Left ventricle myocardium inferior (tissue), 1 donor: ENCODE results near the gene ITM2B. TPM values are rescaled to one million over a fixed set of nuclear protein-coding genes. Genes with fewer than 3 reads are reported as not detected.

ENCODE experiments used
- DNase-seq: peaks from one replicate; pipeline ENCODE4 v3.0.0-alpha.2; 2020
- H3K27ac ChIP-seq: fragments of 200-600 bp; replicated peaks from 2 replicates; pipeline ENCODE4 v1.8.0; 2021
- H3K27me3 ChIP-seq: fragments of 200-600 bp; 2 replicates; pipeline ENCODE4 v1.8.0; 2021; ENCODE audit warnings: low read depth
- H3K36me3 ChIP-seq: fragments of 200-600 bp; 2 replicates; pipeline ENCODE4 v1.8.0; 2021
- H3K4me1 ChIP-seq: fragments of 200-600 bp; 2 replicates; pipeline ENCODE4 v1.8.0; 2021
- H3K4me3 ChIP-seq: fragments of 200-600 bp; 2 replicates; pipeline ENCODE4 v1.8.0; 2021; ENCODE audit warnings: mild to moderate bottlenecking, moderate library complexity
- H3K9me3 ChIP-seq: fragments of 200-600 bp; replicated peaks from 2 replicates; pipeline ENCODE4 v1.8.0; 2021
- intact Hi-C: fragments of 100-400 bp; cut with micrococcal nuclease; formaldehyde crosslinking; loops from one replicate; pipeline ENCODE4 v1.11.0; 2022
- total RNA-seq: library from RNA; stranded (reverse); fragmentation: NEBNext Ultra II Directional; extraction: Animal tissue kit (Norgen Biotek cat#: 25700); gene quantifications from one replicate; pipeline ENCODE4 v1.2.1, GENCODE V29; 2021
- TF ChIP-seq, protein P1 (sequence below): fragments of 200-600 bp; IDR thresholded peaks from 2 replicates; pipeline ENCODE4 v1.8.0; 2021; ENCODE audit warnings: antibody characterized with exemption, mild to moderate bottlenecking, borderline replicate concordance
- donor health status: DM: no; HTN: yes; CAD: no; lungs with severe emphysema.

Gene ITM2B
- total RNA-seq, 1 donor from 2014 or later, result 533 TPM

GRCh38 chr13:48303359-48304142, 70.5 kb downstream of the ITM2B start, which contains the start of gene RB1:
Gene RB1 (plus strand): TSS chr13:48303751. CDS start chr13:48303913, 162 bp downstream.
- Histone ChIP-seq H3K36me3 (peaks cover 14% of the 10 kb centered on the region), H3K9me3 (no peaks in the 10 kb centered on the region), H3K27ac (peak within 1 kb of the TSS; percentile 100), H3K27me3 (no peaks in the 10 kb centered on the region), H3K4me3 (peak within 1 kb of the TSS; percentile 96), H3K4me1 (peaks cover 49% of the 10 kb centered on the region)
- intact Hi-C loops, result loop anchor here (10.0 kb wide), 1 partner anchor 69 kb away; the partner anchor contains the start of gene ITM2B
- DNase-seq, result peak; percentile 94
- TF ChIP-seq, protein P1, sequence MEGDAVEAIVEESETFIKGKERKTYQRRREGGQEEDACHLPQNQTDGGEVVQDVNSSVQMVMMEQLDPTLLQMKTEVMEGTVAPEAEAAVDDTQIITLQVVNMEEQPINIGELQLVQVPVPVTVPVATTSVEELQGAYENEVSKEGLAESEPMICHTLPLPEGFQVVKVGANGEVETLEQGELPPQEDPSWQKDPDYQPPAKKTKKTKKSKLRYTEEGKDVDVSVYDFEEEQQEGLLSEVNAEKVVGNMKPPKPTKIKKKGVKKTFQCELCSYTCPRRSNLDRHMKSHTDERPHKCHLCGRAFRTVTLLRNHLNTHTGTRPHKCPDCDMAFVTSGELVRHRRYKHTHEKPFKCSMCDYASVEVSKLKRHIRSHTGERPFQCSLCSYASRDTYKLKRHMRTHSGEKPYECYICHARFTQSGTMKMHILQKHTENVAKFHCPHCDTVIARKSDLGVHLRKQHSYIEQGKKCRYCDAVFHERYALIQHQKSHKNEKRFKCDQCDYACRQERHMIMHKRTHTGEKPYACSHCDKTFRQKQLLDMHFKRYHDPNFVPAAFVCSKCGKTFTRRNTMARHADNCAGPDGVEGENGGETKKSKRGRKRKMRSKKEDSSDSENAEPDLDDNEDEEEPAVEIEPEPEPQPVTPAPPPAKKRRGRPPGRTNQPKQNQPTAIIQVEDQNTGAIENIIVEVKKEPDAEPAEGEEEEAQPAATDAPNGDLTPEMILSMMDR, result no peak

GRCh38 chr13:48304143-48304876, 71.3 kb downstream of the ITM2B start:
- peak overlapping the region; percentile 100 for H3K27ac ChIP-seq
- H3K4me3 ChIP-seq, result peak overlapping the region; percentile 96
- H3K36me3 ChIP-seq, result peaks cover 16% of the 10 kb centered on the region
- no peaks in the 10 kb centered on the region for H3K27me3 ChIP-seq
- no peaks in the 10 kb centered on the region for H3K9me3 ChIP-seq
- TF ChIP-seq, protein P1, result no peak
- intact Hi-C loops, result loop anchor here (10.0 kb wide), 1 partner anchor 70 kb away; the partner anchor contains the start of gene ITM2B
- peak; percentile 36 for DNase-seq
- H3K4me1 ChIP-seq, result peaks cover 52% of the 10 kb centered on the region

DNA sequence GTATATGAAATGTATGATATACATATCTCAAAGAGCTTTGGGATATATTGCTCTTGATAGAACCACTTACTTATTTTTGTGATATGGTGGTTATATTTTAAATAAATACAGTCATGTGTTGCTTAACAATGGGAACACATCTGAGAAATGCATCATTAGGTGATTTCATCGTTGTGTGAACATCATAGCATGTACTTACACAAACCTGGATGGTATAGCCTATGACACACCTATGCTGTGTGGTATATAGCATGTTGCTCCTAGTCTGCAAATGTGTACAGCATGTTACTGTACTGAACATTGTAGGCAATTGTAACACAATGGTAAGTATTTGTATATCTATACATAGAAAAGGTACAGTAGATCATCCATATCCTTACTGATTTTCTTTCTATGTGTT, 78.2 kb downstream of the ITM2B start:
- peaks cover 63% of the 10 kb centered on the region for H3K4me1 ChIP-seq
- no peak overlapping the region for H3K4me3 ChIP-seq
- H3K36me3 ChIP-seq, result peaks cover 16% of the 10 kb centered on the region
- H3K27me3 ChIP-seq, result no peaks in the 10 kb centered on the region
- DNase-seq, result no peak
- intact Hi-C loops, result no loop called here
- H3K27ac ChIP-seq, result no peak overlapping the region
- no peaks in the 10 kb centered on the region for H3K9me3 ChIP-seq
- TF ChIP-seq, protein P1, result no peak

DNA sequence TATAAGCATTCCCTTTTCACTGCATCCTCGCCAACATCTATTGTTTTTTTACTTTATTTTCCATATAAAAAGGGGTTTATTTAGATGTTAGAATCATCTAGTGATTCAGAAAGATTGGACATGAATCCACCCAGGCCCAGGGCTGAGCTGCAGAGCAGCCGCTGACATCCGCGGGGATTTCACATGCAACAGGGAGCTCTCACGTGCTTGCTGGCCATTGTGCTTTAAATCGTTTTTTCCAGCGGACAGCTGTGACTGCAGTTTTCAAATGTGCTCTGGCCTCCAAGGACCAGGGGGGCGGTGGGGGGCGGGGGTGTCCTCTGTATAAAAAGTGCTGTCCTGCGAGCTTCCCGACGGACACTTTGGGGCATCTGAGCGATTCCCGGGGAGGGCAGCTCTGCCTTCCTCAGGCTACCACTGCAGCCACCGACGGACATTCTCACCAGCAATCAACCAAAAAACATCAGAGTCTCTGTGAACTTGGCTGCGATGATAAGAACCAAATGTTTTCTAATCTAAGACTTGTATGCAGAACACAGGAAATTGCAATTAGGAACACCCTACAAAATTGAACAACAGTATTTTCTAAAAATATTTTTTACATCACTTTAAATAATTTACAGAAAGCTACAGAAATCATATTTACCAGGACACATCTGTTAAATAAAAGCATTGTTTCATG, 83.1 kb downstream of the ITM2B start:
- TF ChIP-seq, protein P1, result no peak
- no peaks in the 10 kb centered on the region for H3K27me3 ChIP-seq
- H3K4me1 ChIP-seq, result peaks cover 42% of the 10 kb centered on the region
- DNase-seq, result peak; percentile 15
- H3K9me3 ChIP-seq, result peaks cover 3% of the 10 kb centered on the region
- peak overlapping the region; percentile 69 for H3K27ac ChIP-seq
- peaks cover 32% of the 10 kb centered on the region for H3K36me3 ChIP-seq
- intact Hi-C loops, result no loop called here
- peak overlapping the region; percentile 25 for H3K4me3 ChIP-seq

GRCh38 chr13:48316826-48317510, 84.0 kb downstream of the ITM2B start:
- Histone ChIP-seq H3K9me3 (peaks cover 11% of the 10 kb centered on the region), H3K36me3 (peaks cover 32% of the 10 kb centered on the region), H3K4me3 (peak overlapping the region; percentile 48), H3K27ac (peak overlapping the region; percentile 63), H3K4me1 (peaks cover 39% of the 10 kb centered on the region), H3K27me3 (no peaks in the 10 kb centered on the region)
- DNase-seq, result no peak
- intact Hi-C loops, result no loop called here
- TF ChIP-seq, protein P1, result no peak
